CD4-positive, alpha-beta memory T cell (primary cell): ENCODE measurements around the gene RIMBP2. TPM values are rescaled to one million over a fixed set of nuclear protein-coding genes. Genes with fewer than 3 reads are reported as not detected.

Source experiments
- CTCF ChIA-PET: fragments of 350-600 bp; sonication (Branson Sonifier 250); formaldehyde crosslinking; loops from one replicate; lab custom pipeline; 2021; ENCODE audit warnings: inconsistent platforms; ENCODE audit not compliant: partially characterized antibody; lab: Charles Lee
- POLR2A ChIA-PET: fragments of 350-600 bp; sonication (Branson Sonifier 250); formaldehyde crosslinking; loops from one replicate; lab custom pipeline; 2021; ENCODE audit not compliant: partially characterized antibody; lab: Charles Lee
- DNase-seq, 5 donors: peaks; one replicate each; pipeline versions ENCODE4 v3.0.0 to v3.0.0-alpha.2; 2020 to 2022; ENCODE audit warnings: mixed read lengths in 1 of 5
- H3K27ac ChIP-seq: one replicate; pipeline ENCODE4 v1.7.0; 2013; ENCODE audit warnings: low read depth, low read length
- H3K27me3 ChIP-seq: 2 replicates; pipeline ENCODE4 v1.7.0; 2013; ENCODE audit warnings: mild to moderate bottlenecking, low read length, moderate library complexity; ENCODE audit not compliant: insufficient read depth
- H3K36me3 ChIP-seq: 2 replicates; pipeline ENCODE4 v1.7.0; 2013; ENCODE audit warnings: mild to moderate bottlenecking, low read length, moderate library complexity; ENCODE audit not compliant: insufficient read depth
- H3K4me1 ChIP-seq: 2 replicates; pipeline ENCODE4 v1.7.0; 2013; ENCODE audit warnings: mild to moderate bottlenecking, low read length, moderate library complexity; ENCODE audit not compliant: insufficient read depth
- H3K4me3 ChIP-seq, 2 donors: one replicate each; pipeline ENCODE4 v1.7.0; 2013; ENCODE audit warnings: low read length in 2 of 2, mild to moderate bottlenecking in 1 of 2
- H3K9me3 ChIP-seq, 2 donors: one replicate each; pipeline ENCODE4 v1.7.0; 2013; ENCODE audit warnings: low read length in 2 of 2, control low read depth in 1 of 2; ENCODE audit not compliant: control insufficient read depth in 1 of 2
- H3K27ac Mint-ChIP-seq, 7 donors: one replicate each; pipeline ENCODE4 v1.8.0; 2020 to 2021; ENCODE audit warnings: mixed read lengths in 7 of 7, mild to moderate bottlenecking in 6 of 7, inconsistent platforms in 3 of 7, moderate library complexity in 3 of 7
- H3K27me3 Mint-ChIP-seq, 2 donors: one replicate each; pipeline ENCODE4 v1.8.0; 2020 to 2021; ENCODE audit warnings: mixed read lengths in 2 of 2
- H3K36me3 Mint-ChIP-seq, 2 donors: one replicate each; pipeline ENCODE4 v1.8.0; 2020 to 2021; ENCODE audit warnings: mixed read lengths in 2 of 2, inconsistent platforms in 1 of 2, mild to moderate bottlenecking in 1 of 2
- H3K4me1 Mint-ChIP-seq, 4 donors: one replicate each; pipeline ENCODE4 v1.8.0; 2020 to 2021; ENCODE audit warnings: mixed read lengths in 4 of 4, mild to moderate bottlenecking in 1 of 4
- H3K4me3 Mint-ChIP-seq, 8 donors: one replicate each; pipeline ENCODE4 v1.8.0; 2020 to 2021; ENCODE audit warnings: mixed read lengths in 8 of 8, mild to moderate bottlenecking in 7 of 8, moderate library complexity in 6 of 8, inconsistent platforms in 3 of 8
- H3K9me3 Mint-ChIP-seq, 8 donors: one replicate each; pipeline ENCODE4 v1.8.0; 2020 to 2021; ENCODE audit warnings: mixed read lengths in 8 of 8, mild to moderate bottlenecking in 5 of 8, inconsistent platforms in 3 of 8, moderate library complexity in 1 of 8
- intact Hi-C: fragments of 100-400 bp; cut with micrococcal nuclease; formaldehyde crosslinking; loops from one replicate; pipeline ENCODE4 v1.15.1; 2023
- polyA plus RNA-seq, 2 donors: library from polyadenylated mRNA; unstranded; fragments of 300-500 nt; fragmentation: Illumina TruSeq; gene quantifications; one replicate each; pipeline ENCODE4 v1.2.3, GENCODE V29; 2021
- total RNA-seq, 2 experiments: library from RNA; stranded (reverse); gene quantifications; one replicate each; pipeline ENCODE4 v1.2.3, GENCODE V29; 2021

Gene RIMBP2
- total and polyA plus RNA-seq, 4 experiments from 2014 or later: 0.20 TPM; not detected in 3

DNA sequence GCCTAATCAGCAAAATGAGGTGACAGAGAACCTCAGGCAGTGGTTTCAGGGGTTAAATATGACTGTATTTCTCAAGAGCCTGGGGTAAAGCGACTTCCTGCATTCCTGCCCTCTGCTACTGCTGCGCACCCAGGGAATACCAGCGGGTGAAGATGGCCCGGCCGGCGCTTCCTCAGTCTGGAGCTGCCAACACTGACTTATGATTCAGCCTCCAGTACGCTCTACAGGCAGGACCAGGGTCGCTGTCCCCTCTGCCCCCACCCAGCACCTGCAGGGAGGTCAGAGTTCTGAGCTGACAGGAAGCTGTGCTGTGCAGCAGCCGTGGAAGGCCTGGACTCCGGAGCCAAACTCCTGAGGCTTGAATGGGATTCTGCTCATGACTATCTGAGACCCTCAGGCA, 250.5 kb downstream of the RIMBP2 start:
- Histone ChIP-seq H3K27ac (no peak overlapping the region), H3K4me1 (no peaks in the 10 kb centered on the region), H3K27me3 (no peaks in the 10 kb centered on the region), H3K36me3 (no peaks in the 10 kb centered on the region), H3K9me3 (peaks cover 0 to 4% of the 10 kb centered on the region in 2 donors), H3K4me3 (no peak overlapping the region)
- peaks cover 0 to 22% (median 14%) of the 10 kb centered on the region in 8 donors for H3K9me3 Mint-ChIP-seq
- ChIA-PET CTCF (no interaction called here), POLR2A (no interaction called here)
- no peak for DNase-seq
- H3K4me3 Mint-ChIP-seq: no peak overlapping the region
- H3K36me3 Mint-ChIP-seq: no peaks in the 10 kb centered on the region
- H3K4me1 Mint-ChIP-seq: no peaks in the 10 kb centered on the region
- H3K27ac Mint-ChIP-seq: no peak overlapping the region
- intact Hi-C loops: no loop called here
- H3K27me3 Mint-ChIP-seq: no peaks in the 10 kb centered on the region

DNA sequence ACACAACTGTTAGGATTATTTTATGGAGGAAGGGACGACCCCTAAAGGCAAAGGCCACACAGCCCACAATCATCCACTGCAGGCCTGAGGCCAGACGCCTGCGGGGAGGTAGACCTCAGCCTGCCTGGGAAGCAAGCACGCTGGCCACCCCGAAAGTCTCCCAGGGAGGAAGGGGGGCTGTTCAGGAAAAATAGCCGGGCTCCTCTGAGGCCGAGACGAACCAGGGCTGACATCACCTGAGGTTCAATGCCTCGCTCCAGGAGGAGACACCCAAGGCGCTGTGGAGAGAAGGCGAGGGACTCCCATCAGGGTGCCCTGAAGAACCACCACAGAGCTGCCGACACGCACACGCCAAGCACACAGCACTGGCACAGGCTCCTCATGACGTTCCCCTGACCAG, 251.1 kb downstream of the RIMBP2 start:
- ChIA-PET POLR2A (no interaction called here), CTCF (no interaction called here)
- Mint-ChIP-seq H3K4me3 (no peak overlapping the region), H3K27me3 (no peaks in the 10 kb centered on the region), H3K27ac (no peak overlapping the region), H3K36me3 (no peaks in the 10 kb centered on the region), H3K9me3 (peaks cover 0 to 21% (median 14%) of the 10 kb centered on the region in 8 donors), H3K4me1 (no peaks in the 10 kb centered on the region)
- intact Hi-C loops: no loop called here
- DNase-seq: no peak
- Histone ChIP-seq H3K27ac (no peak overlapping the region), H3K4me1 (no peaks in the 10 kb centered on the region), H3K9me3 (peaks cover 0 to 4% of the 10 kb centered on the region in 2 donors), H3K36me3 (no peaks in the 10 kb centered on the region), H3K27me3 (no peaks in the 10 kb centered on the region), H3K4me3 (no peak overlapping the region)

DNA sequence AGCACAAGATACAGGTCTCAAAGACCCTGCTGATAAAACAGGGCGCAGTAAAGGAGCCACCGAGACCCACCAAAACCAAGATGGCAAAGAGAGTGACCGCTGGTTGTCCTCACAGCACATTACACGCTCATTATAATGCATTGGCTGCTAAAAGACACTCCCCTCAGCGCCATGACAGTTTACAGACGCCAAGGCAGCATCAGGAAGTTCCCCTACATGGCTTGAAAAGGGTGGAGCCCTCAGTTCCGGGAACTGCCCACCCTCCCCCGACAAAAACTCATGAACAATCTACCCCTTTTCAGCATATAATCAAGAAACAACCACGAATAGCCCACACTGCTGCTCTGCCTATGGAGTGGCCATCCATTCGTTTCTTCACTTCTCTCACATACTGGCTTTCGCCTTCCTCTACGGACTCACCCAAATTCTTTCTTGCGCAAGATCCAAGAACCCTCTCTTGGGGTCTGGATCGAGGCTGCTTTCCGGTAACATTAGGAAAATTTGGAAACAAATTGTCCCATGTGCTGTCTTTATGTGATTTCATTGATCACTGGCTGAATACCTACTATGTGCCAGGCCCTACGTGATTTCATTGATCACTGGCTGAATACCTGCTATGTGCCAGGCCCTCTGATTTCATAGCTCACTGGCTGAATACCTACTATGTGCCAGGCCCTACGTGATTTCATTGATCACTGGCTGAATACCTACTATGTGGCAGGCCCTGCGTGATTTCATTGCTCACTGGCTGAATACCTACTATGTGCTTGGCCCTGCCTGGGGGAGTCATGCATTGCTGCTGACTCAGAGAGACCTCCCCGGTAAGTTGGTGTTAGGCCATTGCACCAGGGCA, 252.1 kb downstream of the RIMBP2 start:
- Histone ChIP-seq H3K36me3 (no peaks in the 10 kb centered on the region), H3K27ac (no peak overlapping the region), H3K27me3 (no peaks in the 10 kb centered on the region), H3K9me3 (peaks cover 0 to 4% of the 10 kb centered on the region in 2 donors), H3K4me1 (no peaks in the 10 kb centered on the region), H3K4me3 (no peak overlapping the region)
- H3K27ac Mint-ChIP-seq: no peak overlapping the region
- CTCF ChIA-PET: no interaction called here
- no peaks in the 10 kb centered on the region for H3K27me3 Mint-ChIP-seq
- intact Hi-C loops: no loop called here
- H3K4me1 Mint-ChIP-seq: no peaks in the 10 kb centered on the region
- H3K4me3 Mint-ChIP-seq: no peak overlapping the region
- no peaks in the 10 kb centered on the region for H3K36me3 Mint-ChIP-seq
- DNase-seq: no peak
- peaks cover 0 to 17% (median 14%) of the 10 kb centered on the region in 8 donors for H3K9me3 Mint-ChIP-seq
- POLR2A ChIA-PET: no interaction called here

DNA sequence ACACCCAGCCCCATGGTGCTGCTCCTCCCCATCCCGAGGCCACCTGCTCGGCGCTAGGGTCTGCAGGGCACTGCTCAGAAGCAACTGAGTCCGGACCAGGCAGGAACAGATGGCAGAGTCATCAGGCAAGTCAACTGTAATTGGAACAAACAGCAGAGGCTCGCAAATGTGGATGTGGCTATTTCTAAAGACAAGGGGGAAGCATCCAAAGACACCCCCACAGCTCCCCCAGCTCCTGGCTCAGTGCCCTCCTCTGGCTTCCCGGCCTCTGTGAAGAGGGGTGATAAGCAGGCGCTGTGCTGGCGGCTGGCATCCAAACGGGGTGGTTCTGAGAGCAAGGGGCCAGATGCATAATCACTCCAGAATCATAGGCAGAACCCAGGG, 252.8 kb downstream of the RIMBP2 start:
- Mint-ChIP-seq H3K4me3 (no peak overlapping the region), H3K36me3 (no peaks in the 10 kb centered on the region), H3K4me1 (no peaks in the 10 kb centered on the region), H3K27ac (no peak overlapping the region), H3K9me3 (peaks cover 0 to 17% (median 14%) of the 10 kb centered on the region in 8 donors), H3K27me3 (no peaks in the 10 kb centered on the region)
- peaks cover 0 to 4% of the 10 kb centered on the region in 2 donors for H3K9me3 ChIP-seq
- H3K27ac ChIP-seq: no peak overlapping the region
- intact Hi-C loops: no loop called here
- H3K27me3 ChIP-seq: no peaks in the 10 kb centered on the region
- CTCF ChIA-PET: no interaction called here
- no peak overlapping the region for H3K4me3 ChIP-seq
- POLR2A ChIA-PET: no interaction called here
- H3K36me3 ChIP-seq: no peaks in the 10 kb centered on the region
- H3K4me1 ChIP-seq: no peaks in the 10 kb centered on the region
- no peak for DNase-seq

DNA sequence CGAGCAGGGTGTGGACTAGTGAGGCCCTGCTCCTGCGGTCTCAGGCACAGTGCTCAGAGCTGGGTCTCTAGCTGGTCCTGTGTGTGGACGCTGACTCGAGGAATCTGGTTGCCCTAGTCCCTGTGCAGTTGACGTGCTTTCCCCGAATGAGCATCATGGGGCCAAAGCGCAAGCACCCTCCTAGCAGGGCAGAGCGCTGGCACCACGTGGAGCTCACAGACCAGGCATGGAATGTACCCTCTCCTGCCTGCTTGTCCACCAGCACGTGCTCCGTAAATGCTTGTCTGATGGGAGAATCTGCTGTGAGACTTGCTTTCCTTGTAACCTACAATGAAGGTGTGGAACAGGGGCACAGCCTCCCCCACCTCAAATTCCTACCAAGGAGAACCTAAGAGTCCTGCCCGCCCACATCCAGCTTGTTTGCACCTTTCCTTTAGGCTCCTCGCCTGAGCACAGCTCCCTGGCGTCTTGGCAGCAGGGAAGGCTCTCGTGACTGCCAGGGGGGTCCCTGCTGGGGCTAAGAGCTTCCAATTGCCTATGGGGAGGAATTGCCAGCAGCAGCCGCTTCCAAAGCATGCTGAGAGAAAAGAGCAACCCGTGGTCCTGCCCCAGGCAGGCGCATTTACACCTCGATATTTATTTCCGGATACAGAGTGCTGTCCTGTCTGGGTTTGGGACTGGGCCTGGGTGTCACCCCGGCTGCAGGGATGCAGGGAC, 253.4 kb downstream of the RIMBP2 start:
- Mint-ChIP-seq H3K36me3 (no peaks in the 10 kb centered on the region), H3K27ac (no peak overlapping the region)
- POLR2A ChIA-PET: no interaction called here

DNA sequence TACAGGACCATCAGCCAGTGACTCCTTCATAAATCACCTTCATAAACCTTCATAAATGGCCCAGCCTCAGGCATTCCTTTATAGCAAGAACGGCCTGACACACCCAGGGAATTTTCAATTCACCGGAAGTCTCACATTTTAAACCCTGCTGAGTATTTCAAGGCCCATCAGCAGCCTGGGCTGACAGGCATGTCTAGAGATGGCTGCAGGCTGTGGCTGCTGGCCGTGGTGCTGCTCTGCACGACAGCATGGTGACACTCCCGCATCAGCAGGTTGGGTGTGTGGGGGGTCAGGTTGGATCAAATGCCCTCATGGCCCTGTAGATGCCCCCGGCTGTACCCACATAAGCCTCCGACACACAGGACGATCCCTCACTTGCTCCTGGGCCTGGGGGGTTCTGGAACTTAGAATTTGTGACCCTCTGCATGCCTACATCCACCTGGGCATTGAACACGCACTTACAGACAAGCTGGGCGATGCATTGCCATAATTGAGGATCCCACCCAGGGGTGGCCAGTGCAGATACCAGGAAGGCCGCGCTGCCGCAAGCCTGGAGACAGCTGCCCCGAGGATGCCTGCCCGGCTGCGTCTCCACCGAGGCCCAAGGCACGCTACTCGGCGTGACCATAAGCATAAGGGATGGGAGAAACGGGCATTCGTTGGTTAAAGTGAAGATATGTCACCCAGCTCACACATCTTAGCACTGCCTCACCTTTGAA, 254.1 kb downstream of the RIMBP2 start:
- no peaks in the 10 kb centered on the region for H3K36me3 Mint-ChIP-seq
- H3K9me3 Mint-ChIP-seq: peaks cover 0 to 8% (median 4%) of the 10 kb centered on the region in 8 donors
- ChIA-PET CTCF (no interaction called here), POLR2A (no interaction called here)
- H3K4me1 Mint-ChIP-seq: no peaks in the 10 kb centered on the region
- H3K4me3 ChIP-seq: no peak overlapping the region
- H3K9me3 ChIP-seq: no peaks in the 10 kb centered on the region
- H3K4me3 Mint-ChIP-seq: no peak overlapping the region
- no peaks in the 10 kb centered on the region for H3K27me3 Mint-ChIP-seq
- no peak for DNase-seq
- no peaks in the 10 kb centered on the region for H3K27me3 ChIP-seq
- H3K36me3 ChIP-seq: no peaks in the 10 kb centered on the region
- H3K4me1 ChIP-seq: no peaks in the 10 kb centered on the region
- intact Hi-C loops: no loop called here
- H3K27ac Mint-ChIP-seq: peak overlapping the region in 1 of 7 donors; percentile 68
- H3K27ac ChIP-seq: no peak overlapping the region

More for the DNA sequence above, 253.4 kb downstream of the RIMBP2 start:
- no peak overlapping the region for H3K27ac ChIP-seq
- H3K9me3 Mint-ChIP-seq: peaks cover 0 to 15% (median 10%) of the 10 kb centered on the region in 8 donors
- no peak overlapping the region for H3K4me3 ChIP-seq
- DNase-seq: no peak
- H3K36me3 ChIP-seq: no peaks in the 10 kb centered on the region
- H3K27me3 Mint-ChIP-seq: no peaks in the 10 kb centered on the region
- CTCF ChIA-PET: no interaction called here
- no peak overlapping the region for H3K4me3 Mint-ChIP-seq
- intact Hi-C loops: no loop called here
- no peaks in the 10 kb centered on the region for H3K27me3 ChIP-seq
- H3K4me1 ChIP-seq: no peaks in the 10 kb centered on the region
- peaks cover 0 to 4% of the 10 kb centered on the region in 2 donors for H3K9me3 ChIP-seq
- H3K4me1 Mint-ChIP-seq: no peaks in the 10 kb centered on the region

DNA sequence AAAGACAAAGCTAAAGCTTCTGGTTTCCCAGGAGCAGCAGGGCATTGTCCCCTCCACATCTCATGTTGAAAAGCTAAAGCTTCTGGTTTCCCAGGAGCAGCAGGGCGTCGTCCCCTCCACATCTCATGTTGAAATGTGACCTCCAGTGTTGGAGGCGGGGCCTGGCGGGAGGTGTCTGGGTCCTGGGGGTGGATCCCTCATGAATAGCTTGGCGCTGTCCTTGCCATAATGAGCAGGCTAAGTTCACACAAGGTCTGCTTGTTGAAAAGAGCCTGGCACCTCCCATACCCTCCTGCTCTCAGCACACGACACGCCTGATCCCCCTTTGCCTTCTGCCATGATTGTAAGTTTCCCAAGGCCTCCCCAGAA, 254.7 kb downstream of the RIMBP2 start:
- ChIA-PET POLR2A (no interaction called here), CTCF (no interaction called here)
- Mint-ChIP-seq H3K27ac (no peak overlapping the region), H3K27me3 (no peaks in the 10 kb centered on the region), H3K9me3 (peaks cover 0 to 5% (median 0%) of the 10 kb centered on the region in 8 donors), H3K4me3 (no peak overlapping the region), H3K4me1 (no peaks in the 10 kb centered on the region), H3K36me3 (no peaks in the 10 kb centered on the region)
- Histone ChIP-seq H3K27me3 (no peaks in the 10 kb centered on the region), H3K4me3 (no peak overlapping the region), H3K36me3 (no peaks in the 10 kb centered on the region), H3K27ac (no peak overlapping the region), H3K4me1 (no peaks in the 10 kb centered on the region), H3K9me3 (no peaks in the 10 kb centered on the region)
- DNase-seq: no peak
- intact Hi-C loops: no loop called here
